ENCODE results near the gene SOAT1. TPM values are rescaled to one million over a fixed set of nuclear protein-coding genes. Genes with fewer than 3 reads are reported as not detected.

The SOAT1 gene
- total RNA-seq, 1 experiment from 2014 or later = 28.4 TPM

DNA sequence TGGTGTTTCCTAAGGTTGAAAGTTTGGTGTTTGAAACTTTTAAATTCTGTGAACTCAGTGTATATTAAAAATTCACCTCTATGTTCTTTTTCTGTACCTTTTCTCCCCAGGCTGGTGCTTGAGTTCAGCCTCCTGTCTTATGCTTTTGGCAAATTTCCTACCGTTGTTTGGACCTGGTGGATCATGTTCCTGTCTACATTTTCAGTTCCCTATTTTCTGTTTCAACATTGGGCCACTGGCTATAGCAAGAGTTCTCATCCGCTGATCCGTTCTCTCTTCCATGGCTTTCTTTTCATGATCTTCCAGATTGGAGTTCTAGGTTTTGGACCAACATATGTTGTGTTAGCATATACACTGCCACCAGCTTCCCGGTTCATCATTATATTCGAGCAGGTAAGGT is 47.3 kb downstream of the SOAT1 start:
- Mint-ChIP-seq H3K27me3 (ENCODE audit: insufficient read depth, unreplicated experiment) (no peaks in the 10 kb centered on the region), H3K9me3 (ENCODE audit: unreplicated experiment) (no peaks in the 10 kb centered on the region), H3K4me3 (ENCODE audit: unreplicated experiment) (no peak overlapping the region), H3K4me1 (ENCODE audit: insufficient read depth, unreplicated experiment) (no peaks in the 10 kb centered on the region), H3K36me3 (ENCODE audit: insufficient read depth, unreplicated experiment) (peaks cover 60% of the 10 kb centered on the region), H3K27ac (ENCODE audit: low read depth, unreplicated experiment) (peak overlapping the region; percentile 47)
- TF ChIP-seq, protein P1, sequence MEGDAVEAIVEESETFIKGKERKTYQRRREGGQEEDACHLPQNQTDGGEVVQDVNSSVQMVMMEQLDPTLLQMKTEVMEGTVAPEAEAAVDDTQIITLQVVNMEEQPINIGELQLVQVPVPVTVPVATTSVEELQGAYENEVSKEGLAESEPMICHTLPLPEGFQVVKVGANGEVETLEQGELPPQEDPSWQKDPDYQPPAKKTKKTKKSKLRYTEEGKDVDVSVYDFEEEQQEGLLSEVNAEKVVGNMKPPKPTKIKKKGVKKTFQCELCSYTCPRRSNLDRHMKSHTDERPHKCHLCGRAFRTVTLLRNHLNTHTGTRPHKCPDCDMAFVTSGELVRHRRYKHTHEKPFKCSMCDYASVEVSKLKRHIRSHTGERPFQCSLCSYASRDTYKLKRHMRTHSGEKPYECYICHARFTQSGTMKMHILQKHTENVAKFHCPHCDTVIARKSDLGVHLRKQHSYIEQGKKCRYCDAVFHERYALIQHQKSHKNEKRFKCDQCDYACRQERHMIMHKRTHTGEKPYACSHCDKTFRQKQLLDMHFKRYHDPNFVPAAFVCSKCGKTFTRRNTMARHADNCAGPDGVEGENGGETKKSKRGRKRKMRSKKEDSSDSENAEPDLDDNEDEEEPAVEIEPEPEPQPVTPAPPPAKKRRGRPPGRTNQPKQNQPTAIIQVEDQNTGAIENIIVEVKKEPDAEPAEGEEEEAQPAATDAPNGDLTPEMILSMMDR (IDR thresholded peaks at IDR 0.05; ENCODE audit: unreplicated experiment) = no peak
- no TSS peak for BruUV-seq (replicated peaks)
- ChIA-PET POLR2A (interaction anchor here (0.7 kb wide), 1 partner anchor 35 kb away, joined by 3 read pairs; no protein-coding TSS in a partner anchor), CTCF (no interaction called here)
- intact Hi-C loops (cut with micrococcal nuclease) = no loop called here
- no peak for DNase-seq (ENCODE audit: unreplicated experiment)

DNA sequence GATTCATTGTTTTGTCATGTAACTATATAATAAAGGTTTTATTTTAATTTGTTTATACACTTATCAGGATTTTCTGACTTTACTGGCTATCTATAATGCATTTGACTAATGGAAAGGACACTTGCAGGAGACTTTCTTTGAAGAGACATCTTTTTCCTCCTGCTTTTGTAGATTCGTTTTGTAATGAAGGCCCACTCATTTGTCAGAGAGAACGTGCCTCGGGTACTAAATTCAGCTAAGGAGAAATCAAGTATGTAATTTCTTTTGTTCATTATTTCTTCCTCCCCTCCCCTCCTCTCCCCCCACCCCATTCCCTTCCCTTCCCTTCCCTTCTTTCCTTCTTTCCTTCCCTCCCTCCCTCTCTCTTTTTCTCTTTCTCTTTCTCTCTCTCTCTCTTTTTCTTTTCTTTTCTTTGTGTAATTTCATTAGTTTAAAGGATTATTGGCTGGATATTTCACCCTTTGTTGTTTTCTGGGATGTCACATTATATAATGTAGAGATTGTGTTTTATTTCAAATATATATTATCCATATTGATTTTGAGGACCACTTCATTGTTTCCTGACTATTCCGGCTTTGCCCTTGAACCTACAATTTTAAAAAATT is 48.4 kb downstream of the SOAT1 start:
- Mint-ChIP-seq H3K9me3 (ENCODE audit: unreplicated experiment) (no peaks in the 10 kb centered on the region), H3K4me3 (ENCODE audit: unreplicated experiment) (no peak overlapping the region), H3K4me1 (ENCODE audit: insufficient read depth, unreplicated experiment) (no peaks in the 10 kb centered on the region), H3K27ac (ENCODE audit: low read depth, unreplicated experiment) (no peak overlapping the region), H3K36me3 (ENCODE audit: insufficient read depth, unreplicated experiment) (peaks cover 58% of the 10 kb centered on the region), H3K27me3 (ENCODE audit: insufficient read depth, unreplicated experiment) (no peaks in the 10 kb centered on the region)
- CTCF ChIA-PET = no interaction called here
- BruUV-seq (replicated peaks) = no TSS peak
- TF ChIP-seq, protein P1 (IDR thresholded peaks at IDR 0.05; ENCODE audit: unreplicated experiment) = no peak
- DNase-seq (ENCODE audit: unreplicated experiment) = no peak
- POLR2A ChIA-PET = no interaction called here
- intact Hi-C loops (cut with micrococcal nuclease) = no loop called here

DNA sequence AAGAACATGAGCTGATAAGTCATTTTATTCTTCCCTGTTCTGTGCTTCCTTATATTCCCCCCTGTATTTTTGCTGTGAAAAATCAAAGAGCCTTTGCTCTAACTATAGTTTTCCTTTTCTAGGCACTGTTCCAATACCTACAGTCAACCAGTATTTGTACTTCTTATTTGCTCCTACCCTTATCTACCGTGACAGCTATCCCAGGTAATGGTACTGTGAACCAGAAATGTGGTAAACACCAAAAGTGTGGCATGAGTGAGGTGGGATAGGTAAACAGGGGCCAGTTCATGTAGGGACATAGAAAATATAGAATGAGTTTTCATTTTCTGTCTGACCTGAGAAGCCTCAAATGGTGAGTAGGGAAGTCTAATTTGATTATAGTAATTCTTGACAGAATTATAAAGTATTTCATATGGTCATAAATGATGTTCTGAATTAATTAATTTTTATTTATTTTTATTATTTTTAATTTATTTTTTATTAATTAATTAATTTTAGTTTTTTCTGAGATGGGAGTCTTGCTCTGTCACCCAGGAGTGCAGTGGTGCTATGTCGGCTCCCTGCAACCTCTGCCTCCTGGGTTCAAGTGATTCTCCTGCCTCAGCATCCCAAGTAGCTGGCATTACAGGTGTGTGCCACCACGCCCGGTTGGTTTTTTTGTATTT is 49.3 kb downstream of the SOAT1 start:
- BruUV-seq (replicated peaks) = no TSS peak
- H3K4me3 Mint-ChIP-seq (ENCODE audit: unreplicated experiment) = no peak overlapping the region
- no peak for DNase-seq (ENCODE audit: unreplicated experiment)
- no peak overlapping the region for H3K27ac Mint-ChIP-seq (ENCODE audit: low read depth, unreplicated experiment)
- H3K36me3 Mint-ChIP-seq (ENCODE audit: insufficient read depth, unreplicated experiment) = peaks cover 65% of the 10 kb centered on the region
- intact Hi-C loops (cut with micrococcal nuclease) = no loop called here
- H3K27me3 Mint-ChIP-seq (ENCODE audit: insufficient read depth, unreplicated experiment) = no peaks in the 10 kb centered on the region
- TF ChIP-seq, protein P1 (IDR thresholded peaks at IDR 0.05; ENCODE audit: unreplicated experiment) = no peak
- POLR2A ChIA-PET = no interaction called here
- H3K9me3 Mint-ChIP-seq (ENCODE audit: unreplicated experiment) = no peaks in the 10 kb centered on the region
- H3K4me1 Mint-ChIP-seq (ENCODE audit: insufficient read depth, unreplicated experiment) = no peaks in the 10 kb centered on the region
- CTCF ChIA-PET = no interaction called here

DNA sequence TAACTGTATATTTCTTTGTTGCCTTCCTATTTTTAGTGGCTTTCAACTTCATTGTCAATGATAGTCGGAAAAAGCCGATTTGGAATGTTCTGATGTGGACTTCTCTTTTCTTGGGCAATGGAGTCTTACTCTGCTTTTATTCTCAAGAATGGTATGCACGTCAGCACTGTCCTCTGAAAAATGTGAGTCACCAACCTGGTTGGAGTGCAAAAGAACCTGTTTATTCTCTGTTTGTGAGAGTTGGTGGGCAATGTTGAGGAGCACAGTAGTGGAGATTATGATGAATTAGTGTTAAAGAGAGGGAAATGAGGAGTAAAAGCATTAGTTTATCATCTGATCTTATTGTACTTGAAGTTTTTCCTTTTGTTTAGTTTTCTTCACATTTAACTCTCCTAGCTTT is 57.7 kb downstream of the SOAT1 start:
- Mint-ChIP-seq H3K27ac (ENCODE audit: low read depth, unreplicated experiment) (no peak overlapping the region), H3K9me3 (ENCODE audit: unreplicated experiment) (no peaks in the 10 kb centered on the region), H3K27me3 (ENCODE audit: insufficient read depth, unreplicated experiment) (no peaks in the 10 kb centered on the region), H3K4me3 (ENCODE audit: unreplicated experiment) (no peak overlapping the region), H3K4me1 (ENCODE audit: insufficient read depth, unreplicated experiment) (no peaks in the 10 kb centered on the region), H3K36me3 (ENCODE audit: insufficient read depth, unreplicated experiment) (peaks cover 61% of the 10 kb centered on the region)
- BruUV-seq (replicated peaks) = no TSS peak
- DNase-seq (ENCODE audit: unreplicated experiment) = no peak
- TF ChIP-seq, protein P1 (IDR thresholded peaks at IDR 0.05; ENCODE audit: unreplicated experiment) = no peak
- CTCF ChIA-PET = interaction anchor here (0.6 kb wide), 1 partner anchor 229 kb away, joined by 5 read pairs; no protein-coding TSS in a partner anchor
- POLR2A ChIA-PET = interaction anchor here (1.5 kb wide), 1 partner anchor 58 kb away, joined by 6 read pairs; the partner anchor contains the start of gene SOAT1
- intact Hi-C loops (cut with micrococcal nuclease) = no loop called here

All from MCF 10A (cell line).